ENCODE data around the gene AXIN1.

Gene AXIN1

GRCh38 chr16:381789-382717, 29.5 kb upstream of the AXIN1 start, which contains the start of gene PGAP6:
Gene PGAP6 (minus strand): TSS chr16:381978. CDS start chr16:381821, 157 bp downstream.
- Histone ChIP-seq H3K4me3 (ENCODE audit: low read depth, low read length) (peak within 1 kb of the TSS; percentile 84), H3K9me3 (ENCODE audit: severe bottlenecking) (peaks cover 2% of the 10 kb centered on the region), H3K27me3 (ENCODE audit: insufficient read depth, low read depth, severe bottlenecking) (no peaks in the 10 kb centered on the region), H3K36me3 (peaks cover 7% of the 10 kb centered on the region), H3K27ac (peak within 1 kb of the TSS; percentile 77)
- TF ChIP-seq CTCF (IDR thresholded peaks at IDR 0.05; ENCODE audit: low read depth, low read length) = no peak
- DNase-seq = peak; percentile 54

GRCh38 chr16:381012-381788, 28.7 kb upstream of the AXIN1 start:
- H3K27me3 ChIP-seq (ENCODE audit: insufficient read depth, low read depth, severe bottlenecking) = no peaks in the 10 kb centered on the region
- peak overlapping the region; percentile 84 for H3K4me3 ChIP-seq (ENCODE audit: low read depth, low read length)
- DNase-seq = no peak
- peak overlapping the region; percentile 77 for H3K27ac ChIP-seq
- TF ChIP-seq CTCF (IDR thresholded peaks at IDR 0.05; ENCODE audit: low read depth, low read length) = no peak
- peaks cover 2% of the 10 kb centered on the region for H3K9me3 ChIP-seq (ENCODE audit: severe bottlenecking)
- H3K36me3 ChIP-seq = peaks cover 15% of the 10 kb centered on the region

GRCh38 chr16:380762-381011, 28.2 kb upstream of the AXIN1 start:
- H3K9me3 ChIP-seq (ENCODE audit: severe bottlenecking) = peaks cover 2% of the 10 kb centered on the region
- no peaks in the 10 kb centered on the region for H3K27me3 ChIP-seq (ENCODE audit: insufficient read depth, low read depth, severe bottlenecking)
- H3K27ac ChIP-seq = no peak overlapping the region; the same call in 1 of the 2 replicates
- no peak for DNase-seq
- peaks cover 21% of the 10 kb centered on the region for H3K36me3 ChIP-seq
- H3K4me3 ChIP-seq (ENCODE audit: low read depth, low read length) = peak overlapping the region; percentile 84
- no peak for TF ChIP-seq CTCF (IDR thresholded peaks at IDR 0.05; ENCODE audit: low read depth, low read length)

- H3K27ac ChIP-seq = no peak overlapping the region
- H3K36me3 ChIP-seq = peaks cover 21% of the 10 kb centered on the region
- no peak for TF ChIP-seq CTCF (IDR thresholded peaks at IDR 0.05; ENCODE audit: low read depth, low read length)
These were observed 27.6 kb upstream of the AXIN1 start for GRCh38 chr16:379961-380761.

GRCh38 chr16:379183-379960, 26.8 kb upstream of the AXIN1 start:
- no peaks in the 10 kb centered on the region for H3K27me3 ChIP-seq (ENCODE audit: insufficient read depth, low read depth, severe bottlenecking)

More at GRCh38 chr16:379961-380761, 27.6 kb upstream of the AXIN1 start:
- peak overlapping the region; percentile 84; the same call in 1 of the 2 replicates for H3K4me3 ChIP-seq (ENCODE audit: low read depth, low read length)
- H3K9me3 ChIP-seq (ENCODE audit: severe bottlenecking) = peaks cover 2% of the 10 kb centered on the region
- no peaks in the 10 kb centered on the region for H3K27me3 ChIP-seq (ENCODE audit: insufficient read depth, low read depth, severe bottlenecking)
- no peak for DNase-seq

More at GRCh38 chr16:379183-379960, 26.8 kb upstream of the AXIN1 start:
- no peak overlapping the region for H3K4me3 ChIP-seq (ENCODE audit: low read depth, low read length)
- H3K9me3 ChIP-seq (ENCODE audit: severe bottlenecking) = peaks cover 2% of the 10 kb centered on the region
- peaks cover 27% of the 10 kb centered on the region for H3K36me3 ChIP-seq
- H3K27ac ChIP-seq = no peak overlapping the region
- TF ChIP-seq CTCF (IDR thresholded peaks at IDR 0.05; ENCODE audit: low read depth, low read length) = no peak
- DNase-seq = no peak
